ENCODE data around the gene CORO6.

DNA sequence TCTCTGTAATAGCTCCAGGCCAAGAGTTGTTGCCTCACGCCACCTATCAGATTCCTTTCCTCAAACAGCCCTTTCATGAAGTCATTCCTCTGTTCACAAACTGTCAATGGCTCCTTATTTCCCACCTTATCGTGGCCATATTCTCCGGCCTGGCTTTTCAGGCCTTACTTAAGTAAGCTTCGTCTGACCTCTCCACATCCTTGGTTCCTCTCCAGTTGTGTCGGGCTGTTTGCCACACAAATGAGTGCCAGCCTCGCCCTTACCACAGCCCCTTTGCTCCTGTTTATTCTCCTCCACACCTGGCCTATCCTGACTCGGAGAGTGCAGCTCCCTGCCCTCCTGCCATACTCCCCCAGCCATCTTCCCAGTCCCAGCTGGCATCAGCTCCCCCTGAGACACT, 52.2 kb downstream of the CORO6 start:
- TF ChIP-seq, protein P1, sequence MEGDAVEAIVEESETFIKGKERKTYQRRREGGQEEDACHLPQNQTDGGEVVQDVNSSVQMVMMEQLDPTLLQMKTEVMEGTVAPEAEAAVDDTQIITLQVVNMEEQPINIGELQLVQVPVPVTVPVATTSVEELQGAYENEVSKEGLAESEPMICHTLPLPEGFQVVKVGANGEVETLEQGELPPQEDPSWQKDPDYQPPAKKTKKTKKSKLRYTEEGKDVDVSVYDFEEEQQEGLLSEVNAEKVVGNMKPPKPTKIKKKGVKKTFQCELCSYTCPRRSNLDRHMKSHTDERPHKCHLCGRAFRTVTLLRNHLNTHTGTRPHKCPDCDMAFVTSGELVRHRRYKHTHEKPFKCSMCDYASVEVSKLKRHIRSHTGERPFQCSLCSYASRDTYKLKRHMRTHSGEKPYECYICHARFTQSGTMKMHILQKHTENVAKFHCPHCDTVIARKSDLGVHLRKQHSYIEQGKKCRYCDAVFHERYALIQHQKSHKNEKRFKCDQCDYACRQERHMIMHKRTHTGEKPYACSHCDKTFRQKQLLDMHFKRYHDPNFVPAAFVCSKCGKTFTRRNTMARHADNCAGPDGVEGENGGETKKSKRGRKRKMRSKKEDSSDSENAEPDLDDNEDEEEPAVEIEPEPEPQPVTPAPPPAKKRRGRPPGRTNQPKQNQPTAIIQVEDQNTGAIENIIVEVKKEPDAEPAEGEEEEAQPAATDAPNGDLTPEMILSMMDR (IDR thresholded peaks at IDR 0.05), result no peak
- TF ChIP-seq TCF7L2 (IDR thresholded peaks at IDR 0.05; ENCODE audit: low read depth, low read length) (no peak), POLR2AphosphoS5 (IDR thresholded peaks at IDR 0.05; ENCODE audit: low read depth, low read length) (no peak)
- TF ChIP-seq, protein P2, sequence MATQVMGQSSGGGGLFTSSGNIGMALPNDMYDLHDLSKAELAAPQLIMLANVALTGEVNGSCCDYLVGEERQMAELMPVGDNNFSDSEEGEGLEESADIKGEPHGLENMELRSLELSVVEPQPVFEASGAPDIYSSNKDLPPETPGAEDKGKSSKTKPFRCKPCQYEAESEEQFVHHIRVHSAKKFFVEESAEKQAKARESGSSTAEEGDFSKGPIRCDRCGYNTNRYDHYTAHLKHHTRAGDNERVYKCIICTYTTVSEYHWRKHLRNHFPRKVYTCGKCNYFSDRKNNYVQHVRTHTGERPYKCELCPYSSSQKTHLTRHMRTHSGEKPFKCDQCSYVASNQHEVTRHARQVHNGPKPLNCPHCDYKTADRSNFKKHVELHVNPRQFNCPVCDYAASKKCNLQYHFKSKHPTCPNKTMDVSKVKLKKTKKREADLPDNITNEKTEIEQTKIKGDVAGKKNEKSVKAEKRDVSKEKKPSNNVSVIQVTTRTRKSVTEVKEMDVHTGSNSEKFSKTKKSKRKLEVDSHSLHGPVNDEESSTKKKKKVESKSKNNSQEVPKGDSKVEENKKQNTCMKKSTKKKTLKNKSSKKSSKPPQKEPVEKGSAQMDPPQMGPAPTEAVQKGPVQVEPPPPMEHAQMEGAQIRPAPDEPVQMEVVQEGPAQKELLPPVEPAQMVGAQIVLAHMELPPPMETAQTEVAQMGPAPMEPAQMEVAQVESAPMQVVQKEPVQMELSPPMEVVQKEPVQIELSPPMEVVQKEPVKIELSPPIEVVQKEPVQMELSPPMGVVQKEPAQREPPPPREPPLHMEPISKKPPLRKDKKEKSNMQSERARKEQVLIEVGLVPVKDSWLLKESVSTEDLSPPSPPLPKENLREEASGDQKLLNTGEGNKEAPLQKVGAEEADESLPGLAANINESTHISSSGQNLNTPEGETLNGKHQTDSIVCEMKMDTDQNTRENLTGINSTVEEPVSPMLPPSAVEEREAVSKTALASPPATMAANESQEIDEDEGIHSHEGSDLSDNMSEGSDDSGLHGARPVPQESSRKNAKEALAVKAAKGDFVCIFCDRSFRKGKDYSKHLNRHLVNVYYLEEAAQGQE (IDR thresholded peaks at IDR 0.05; ENCODE audit: insufficient read depth in 1 of 2, low read depth in 2 of 2, low read length in 1 of 2), result no peak

Data from Panc1 (cell line).